ENCODE data around the gene SGPL1.
A peak's percentile ranks its signal among the peaks of the same experiment; 100 is the strongest.

The SGPL1 gene

DNA sequence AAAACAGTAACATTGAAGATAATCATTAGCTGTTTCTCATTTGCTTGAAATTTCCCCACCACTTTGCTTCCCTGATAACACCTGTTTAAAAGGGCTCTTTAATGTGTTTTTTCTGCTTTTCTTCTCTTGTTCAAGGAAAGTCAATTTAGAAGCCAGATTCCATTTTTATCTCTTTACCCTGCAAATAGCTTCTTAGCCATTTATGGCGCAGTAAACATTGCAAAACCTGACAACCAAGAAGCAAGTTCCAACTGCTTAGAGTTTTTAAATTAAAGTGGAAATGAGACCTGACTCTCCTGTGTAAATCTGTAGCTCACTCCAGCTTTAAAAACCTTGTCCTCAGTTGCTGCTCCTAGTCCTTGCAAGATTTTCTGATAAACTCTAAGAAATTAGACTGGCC is 30.1 kb downstream of the SGPL1 start:
- TF ChIP-seq, protein P1, sequence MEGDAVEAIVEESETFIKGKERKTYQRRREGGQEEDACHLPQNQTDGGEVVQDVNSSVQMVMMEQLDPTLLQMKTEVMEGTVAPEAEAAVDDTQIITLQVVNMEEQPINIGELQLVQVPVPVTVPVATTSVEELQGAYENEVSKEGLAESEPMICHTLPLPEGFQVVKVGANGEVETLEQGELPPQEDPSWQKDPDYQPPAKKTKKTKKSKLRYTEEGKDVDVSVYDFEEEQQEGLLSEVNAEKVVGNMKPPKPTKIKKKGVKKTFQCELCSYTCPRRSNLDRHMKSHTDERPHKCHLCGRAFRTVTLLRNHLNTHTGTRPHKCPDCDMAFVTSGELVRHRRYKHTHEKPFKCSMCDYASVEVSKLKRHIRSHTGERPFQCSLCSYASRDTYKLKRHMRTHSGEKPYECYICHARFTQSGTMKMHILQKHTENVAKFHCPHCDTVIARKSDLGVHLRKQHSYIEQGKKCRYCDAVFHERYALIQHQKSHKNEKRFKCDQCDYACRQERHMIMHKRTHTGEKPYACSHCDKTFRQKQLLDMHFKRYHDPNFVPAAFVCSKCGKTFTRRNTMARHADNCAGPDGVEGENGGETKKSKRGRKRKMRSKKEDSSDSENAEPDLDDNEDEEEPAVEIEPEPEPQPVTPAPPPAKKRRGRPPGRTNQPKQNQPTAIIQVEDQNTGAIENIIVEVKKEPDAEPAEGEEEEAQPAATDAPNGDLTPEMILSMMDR (IDR thresholded peaks at IDR 0.05; ENCODE audit: unreplicated experiment in 3 of 3): no peak
- Mint-ChIP-seq H3K36me3 (ENCODE audit: low read depth) (peaks cover 76% of the 10 kb centered on the region), H3K27me3 (ENCODE audit: low read depth) (no peaks in the 10 kb centered on the region), H3K4me3 (no peak overlapping the region), H3K9me3 (no peaks in the 10 kb centered on the region), H3K27ac (peak overlapping the region in 1 of 3 experiments; percentile 22), H3K4me1 (peaks cover 28% of the 10 kb centered on the region)

DNA sequence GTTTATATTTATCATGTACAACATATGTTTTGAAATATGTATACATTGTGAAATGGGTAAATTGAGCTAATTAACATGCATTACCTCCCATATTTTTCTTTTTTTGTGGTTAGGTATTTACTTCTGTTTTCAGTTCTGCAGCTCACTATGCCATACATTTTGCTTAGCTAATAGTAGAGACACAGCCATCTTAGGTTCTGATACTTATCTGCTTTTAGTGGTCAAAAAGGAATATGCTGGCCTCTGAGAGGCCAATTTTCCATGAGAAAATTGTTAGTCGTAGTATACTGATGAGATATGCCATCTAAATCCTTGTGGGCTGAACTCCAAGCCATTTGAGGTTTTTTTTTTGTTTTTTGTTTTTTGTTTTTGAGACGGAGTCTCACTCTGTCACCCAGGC is 31.0 kb downstream of the SGPL1 start:
- H3K9me3 Mint-ChIP-seq: no peaks in the 10 kb centered on the region
- peaks cover 76% of the 10 kb centered on the region for H3K36me3 Mint-ChIP-seq (ENCODE audit: low read depth)
- H3K27me3 Mint-ChIP-seq (ENCODE audit: low read depth): no peaks in the 10 kb centered on the region
- TF ChIP-seq, protein P1 (IDR thresholded peaks at IDR 0.05; ENCODE audit: unreplicated experiment in 3 of 3): no peak
- H3K4me1 Mint-ChIP-seq: peaks cover 28% of the 10 kb centered on the region
- H3K27ac Mint-ChIP-seq: no peak overlapping the region
- H3K4me3 Mint-ChIP-seq: no peak overlapping the region

DNA sequence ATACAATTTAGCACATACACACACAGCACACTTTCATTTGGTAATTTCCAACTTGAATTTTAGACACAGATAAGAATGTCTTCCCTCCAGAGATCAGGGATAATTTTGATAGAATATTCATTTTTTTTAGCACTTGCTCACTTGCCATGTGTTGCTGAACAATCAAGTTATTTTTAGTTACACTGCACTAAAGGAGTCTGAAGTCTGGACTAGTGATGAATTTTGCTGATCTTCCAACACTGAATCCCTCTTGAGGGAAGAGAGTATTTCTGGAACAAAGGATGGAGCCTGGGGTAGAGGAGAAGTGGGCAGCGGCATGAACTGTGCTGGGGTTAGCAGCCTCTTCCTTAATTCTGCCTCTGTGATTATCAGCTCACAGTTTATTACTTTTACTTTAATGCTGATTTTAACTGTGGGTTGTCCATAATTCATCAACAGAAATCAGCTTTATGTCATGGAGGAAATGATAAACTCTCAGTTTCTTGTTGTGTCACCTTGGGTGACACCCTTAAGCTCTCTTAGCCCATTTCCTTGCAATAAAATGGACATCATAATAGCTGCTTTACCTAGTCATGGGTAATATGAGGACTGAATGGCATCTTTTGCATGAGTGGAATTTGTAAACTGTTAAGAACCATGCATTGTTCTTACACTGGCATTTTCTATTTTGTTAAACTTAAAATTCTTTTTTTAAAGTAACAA is 32.1 kb downstream of the SGPL1 start:
- Mint-ChIP-seq H3K27ac (peak overlapping the region; percentile 52 to 79 (median 72)), H3K27me3 (ENCODE audit: low read depth) (no peaks in the 10 kb centered on the region), H3K9me3 (no peaks in the 10 kb centered on the region)

DNA sequence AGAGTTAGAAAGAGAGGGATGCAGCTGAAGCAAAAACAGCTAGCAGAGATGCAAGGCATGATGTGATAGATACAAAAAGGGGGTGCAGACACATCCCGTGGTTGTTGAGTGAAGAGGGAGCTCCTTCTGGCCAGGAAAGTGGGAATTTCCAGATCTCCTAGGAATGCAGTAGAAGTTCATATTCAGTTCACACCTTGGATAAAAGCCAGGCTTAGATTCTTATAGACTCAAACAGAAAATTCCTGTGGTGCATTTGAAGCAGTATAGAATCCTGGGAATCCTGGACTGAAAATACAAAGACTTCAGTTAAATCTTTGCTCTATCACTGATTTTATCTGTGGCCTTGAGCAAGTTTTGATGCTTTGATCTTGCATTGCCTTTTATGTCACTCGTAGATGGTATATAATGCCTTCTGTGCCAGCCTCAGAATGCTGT is 33.9 kb downstream of the SGPL1 start:
- TF ChIP-seq, protein P1 (IDR thresholded peaks at IDR 0.05; ENCODE audit: unreplicated experiment in 3 of 3): no peak
- no peaks in the 10 kb centered on the region for H3K9me3 Mint-ChIP-seq
- H3K27ac Mint-ChIP-seq: peak overlapping the region; percentile 16 to 62 (median 57)
- peaks cover 72% of the 10 kb centered on the region for H3K36me3 Mint-ChIP-seq (ENCODE audit: low read depth)
- H3K4me3 Mint-ChIP-seq: no peak overlapping the region
- H3K4me1 Mint-ChIP-seq: peaks cover 28% of the 10 kb centered on the region
- no peaks in the 10 kb centered on the region for H3K27me3 Mint-ChIP-seq (ENCODE audit: low read depth)

More for the DNA sequence above, 32.1 kb downstream of the SGPL1 start:
- no peak overlapping the region for H3K4me3 Mint-ChIP-seq
- peaks cover 78% of the 10 kb centered on the region for H3K36me3 Mint-ChIP-seq (ENCODE audit: low read depth)
- TF ChIP-seq, protein P1 (IDR thresholded peaks at IDR 0.05; ENCODE audit: unreplicated experiment in 3 of 3): no peak
- peaks cover 28% of the 10 kb centered on the region for H3K4me1 Mint-ChIP-seq

DNA sequence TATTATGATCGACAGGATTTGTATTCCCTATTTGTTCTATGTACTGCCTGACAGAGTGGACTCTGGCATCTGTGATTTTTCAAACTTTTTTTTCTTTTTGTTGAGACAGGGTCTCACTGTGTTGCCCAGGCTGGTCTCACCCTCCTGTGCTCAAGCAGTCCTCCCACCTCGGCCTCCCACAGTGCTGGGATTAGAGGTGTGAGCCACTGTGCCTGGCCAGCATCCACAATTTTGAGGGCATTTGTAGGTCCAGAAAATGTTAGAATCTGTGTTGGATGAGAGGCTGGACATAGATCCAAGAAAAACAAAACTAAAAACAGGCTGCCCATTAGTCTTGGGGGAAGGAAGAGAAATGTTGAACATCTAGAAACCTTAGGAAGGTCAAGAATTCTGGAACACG is 34.3 kb downstream of the SGPL1 start:
- Mint-ChIP-seq H3K4me3 (no peak overlapping the region), H3K4me1 (peaks cover 28% of the 10 kb centered on the region), H3K27me3 (ENCODE audit: low read depth) (no peaks in the 10 kb centered on the region), H3K9me3 (no peaks in the 10 kb centered on the region), H3K27ac (peak overlapping the region; percentile 16 to 62 (median 57)), H3K36me3 (ENCODE audit: low read depth) (peaks cover 70% of the 10 kb centered on the region)
- TF ChIP-seq, protein P1 (IDR thresholded peaks at IDR 0.05; ENCODE audit: unreplicated experiment in 3 of 3): no peak

All from nephron (organoid).